Measurements from ENCODE around the gene MAP3K13.

MAP3K13 gene

GRCh38 chr3:185519021-185519420 lies 156.1 kb downstream of the MAP3K13 start:
- no peak for DNase-seq

GRCh38 chr3:185521349-185522138 lies 158.6 kb downstream of the MAP3K13 start:
- DNase-seq: no peak

- no peak for DNase-seq
Observed at GRCh38 chr3:185526349-185526951, 163.5 kb downstream of the MAP3K13 start.

- DNase-seq: no peak
Observed at GRCh38 chr3:185527364-185527763, 164.4 kb downstream of the MAP3K13 start.

- DNase-seq: no peak
Observed at GRCh38 chr3:185528532-185528931, 165.6 kb downstream of the MAP3K13 start.

GRCh38 chr3:185530856-185531255 lies 167.9 kb downstream of the MAP3K13 start:
- DNase-seq: no peak

GRCh38 chr3:185532901-185533300 lies 170.0 kb downstream of the MAP3K13 start:
- DNase-seq: no peak

- DNase-seq: no peak
Observed at GRCh38 chr3:185534511-185534910, 171.6 kb downstream of the MAP3K13 start.

- DNase-seq: no peak
Observed at GRCh38 chr3:185537369-185537970, 174.5 kb downstream of the MAP3K13 start.

All from activated gamma-delta T cell treated with Interleukin-2 at 50 U/mL for 16 hours (primary cell).